HG02759 (cell line): ENCODE results near the gene ERBB4.
"Not testable (repeated sequence)": the region's sequence is repeated elsewhere in the genome, so short reads cannot be mapped to it uniquely, and the experiment has no call there.

Experiments used
- ATAC-seq: cut with Tn5 transposase; IDR thresholded peaks from one replicate; pipeline ENCODE4 v1.9.1; 2021; ENCODE audit warnings: mild to moderate bottlenecking, moderate library complexity; ENCODE audit not compliant: unreplicated experiment

ERBB4 gene

DNA sequence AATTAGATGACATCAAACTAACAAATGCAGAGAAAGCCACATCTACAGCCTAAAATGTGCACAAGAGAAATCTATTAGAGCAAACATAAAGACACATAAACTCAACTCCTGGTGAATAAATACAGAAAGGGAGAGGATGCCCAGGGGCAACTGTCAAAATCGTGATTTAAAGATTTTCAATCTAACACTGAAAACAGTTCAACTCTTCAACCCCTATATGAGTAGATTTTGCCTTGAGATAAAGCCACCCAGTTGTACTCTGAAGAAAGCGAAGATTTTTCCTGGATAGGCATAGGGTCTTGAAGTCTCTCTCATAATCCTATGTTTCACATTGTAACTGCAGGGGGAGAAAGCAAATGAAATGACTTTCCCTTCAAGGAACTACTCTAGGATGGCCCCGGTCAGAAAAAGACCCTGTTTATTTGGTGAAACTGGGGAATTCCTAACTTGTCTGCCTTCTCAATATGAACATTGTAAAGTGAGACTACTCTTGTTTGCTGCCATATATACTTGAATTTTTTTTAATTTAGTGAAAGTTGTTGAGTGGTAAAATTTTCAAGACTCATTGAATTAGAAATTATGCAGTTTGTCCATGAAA is 226.7 kb downstream of the ERBB4 start:
- ATAC-seq: no peak

DNA sequence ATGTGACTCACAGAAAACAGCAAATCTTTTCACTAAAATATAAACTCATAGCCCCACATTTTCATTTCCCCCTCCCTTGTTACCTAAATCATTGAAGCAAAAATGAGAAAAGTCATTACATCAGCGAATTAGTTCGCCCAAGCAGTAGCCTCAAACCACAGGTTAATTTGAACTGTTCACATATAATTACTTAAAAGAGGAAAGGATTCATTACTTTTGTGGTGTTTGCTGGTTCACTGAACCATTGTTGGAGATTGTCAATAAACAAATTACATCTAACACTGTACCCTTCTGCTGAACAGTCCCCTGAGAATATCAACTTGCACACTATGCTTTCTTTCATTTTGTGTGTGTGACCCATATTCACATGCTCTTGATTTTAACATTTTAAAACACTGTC is 238.7 kb downstream of the ERBB4 start:
- no peak for ATAC-seq

GRCh38 chr2:212299333-212299732 is 239.3 kb downstream of the ERBB4 start:
- ATAC-seq: no peak

DNA sequence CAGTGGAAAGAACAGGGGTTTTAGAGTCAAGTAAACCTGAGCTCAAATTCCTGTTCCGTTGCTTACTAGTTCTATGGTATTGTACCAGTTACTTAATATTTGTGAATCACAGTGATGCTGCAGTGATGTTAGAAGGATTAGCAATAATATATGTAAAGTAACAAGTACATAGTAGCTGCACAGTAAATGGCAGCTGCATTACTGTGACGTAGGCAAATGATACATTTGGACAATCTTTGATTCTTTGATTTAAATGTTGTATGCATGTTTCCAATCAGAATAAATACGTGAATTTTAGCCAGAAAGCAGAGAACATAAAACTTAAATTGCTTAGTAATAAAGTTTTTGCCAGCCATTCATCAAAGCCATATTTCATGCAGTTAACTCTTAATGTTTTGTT is 243.0 kb downstream of the ERBB4 start:
- no peak for ATAC-seq

GRCh38 chr2:212294816-212295215 is 243.8 kb downstream of the ERBB4 start:
- ATAC-seq: no peak

DNA sequence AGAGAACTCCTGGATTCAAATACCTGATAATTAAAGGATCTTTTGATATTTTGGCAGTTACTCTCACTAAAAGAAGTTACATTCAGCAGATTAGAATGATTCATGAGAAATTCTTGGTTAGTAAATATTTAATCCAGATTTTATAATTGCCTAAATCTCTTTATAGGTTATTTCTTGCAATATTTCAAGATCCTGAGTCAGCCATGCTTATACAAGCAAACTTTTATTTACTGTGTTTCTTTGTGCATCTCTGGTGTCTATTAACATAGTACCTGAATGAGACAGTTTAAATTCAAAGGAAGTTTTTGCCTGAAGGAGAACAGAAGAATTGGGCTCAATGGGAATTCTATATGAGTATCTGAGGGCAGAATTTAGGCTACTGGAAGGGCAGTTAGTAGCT is 249.3 kb downstream of the ERBB4 start:
- no peak for ATAC-seq

DNA sequence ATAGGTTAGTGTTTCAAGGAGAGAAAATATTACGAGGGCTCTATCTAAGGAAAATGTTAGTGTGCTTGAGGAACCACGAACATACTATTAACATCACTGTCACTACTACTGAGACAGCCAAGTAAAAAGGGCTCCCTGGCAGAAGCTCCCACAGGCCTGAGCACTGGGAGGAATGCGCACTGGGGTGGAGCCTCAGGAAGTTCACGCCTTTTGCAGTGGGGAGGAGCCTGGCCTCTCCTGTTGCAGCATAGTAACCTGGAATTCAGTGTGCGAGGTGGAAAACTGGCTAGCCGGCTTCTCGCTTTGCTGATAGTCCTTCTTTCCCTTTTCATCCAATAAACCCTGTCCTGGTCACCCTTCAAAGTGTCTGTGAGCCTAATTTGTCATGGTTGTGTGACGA is 250.3 kb downstream of the ERBB4 start:
- no peak for ATAC-seq

- no peak for ATAC-seq
Observed at GRCh38 chr2:212284166-212284565, 254.4 kb downstream of the ERBB4 start.

GRCh38 chr2:212282671-212283261 is 255.8 kb downstream of the ERBB4 start:
- ATAC-seq: no peak

GRCh38 chr2:212276813-212277212 is 261.8 kb downstream of the ERBB4 start:
- ATAC-seq: no peak

- ATAC-seq: no peak
Observed at GRCh38 chr2:212274215-212274614, 264.4 kb downstream of the ERBB4 start.

DNA sequence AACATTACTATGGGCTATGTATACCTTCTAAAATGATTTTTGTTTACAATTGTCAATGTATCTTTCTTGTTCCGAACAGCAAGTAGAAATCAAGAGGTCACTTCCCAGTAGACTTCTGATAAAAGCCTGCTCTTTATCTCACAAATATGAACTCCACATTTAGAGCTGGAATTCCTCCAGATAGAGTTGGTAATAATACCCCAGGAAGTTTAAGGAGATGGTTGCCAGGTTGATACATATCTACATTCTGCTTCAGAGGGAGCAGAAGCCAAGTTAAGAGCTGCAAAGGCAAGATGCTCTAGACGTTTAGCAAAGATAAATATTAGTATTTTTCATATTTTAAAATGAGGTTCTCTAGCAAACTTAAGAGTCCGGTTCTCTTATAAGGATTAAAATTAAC is 267.0 kb downstream of the ERBB4 start:
- ATAC-seq: no peak

DNA sequence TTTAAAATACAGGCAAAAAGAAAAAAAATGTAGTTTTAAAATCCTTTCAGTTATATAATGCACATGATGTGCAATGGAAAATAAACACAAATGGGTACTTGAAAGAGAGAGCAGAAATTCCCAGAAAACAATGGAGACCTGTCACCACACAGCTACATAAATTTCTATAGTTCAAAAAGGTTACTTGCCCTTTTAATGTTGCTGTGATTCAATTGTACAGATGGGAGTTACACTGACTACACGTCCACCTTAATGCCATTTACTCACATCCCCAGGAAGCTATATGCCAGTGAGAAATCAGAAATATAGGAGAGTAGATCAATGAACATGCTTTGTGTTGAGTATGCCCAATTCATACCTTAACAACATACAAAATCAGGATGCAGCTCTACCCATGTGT is 269.6 kb downstream of the ERBB4 start:
- ATAC-seq: no peak

DNA sequence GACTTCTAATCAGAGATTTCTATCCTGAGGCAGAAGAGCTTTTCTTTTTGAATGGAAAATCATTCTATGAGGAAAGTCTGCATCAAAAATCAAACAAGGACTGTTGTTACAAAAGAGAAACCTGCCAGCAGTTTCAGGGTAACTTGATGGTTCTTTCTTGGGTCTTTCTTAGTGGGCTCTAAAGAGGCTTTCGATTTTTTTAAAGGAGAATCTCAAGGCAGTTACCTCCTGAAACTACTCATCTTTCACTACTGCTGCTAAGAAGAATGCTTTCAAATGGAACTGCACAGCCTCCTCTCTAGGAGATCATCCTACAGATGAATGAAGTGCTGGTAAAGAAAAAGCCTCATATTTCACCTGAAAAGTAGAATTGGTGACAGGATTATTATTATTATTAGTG is 272.3 kb downstream of the ERBB4 start:
- no peak for ATAC-seq

- ATAC-seq: no peak
Observed at GRCh38 chr2:212265777-212266176, 272.8 kb downstream of the ERBB4 start.

DNA sequence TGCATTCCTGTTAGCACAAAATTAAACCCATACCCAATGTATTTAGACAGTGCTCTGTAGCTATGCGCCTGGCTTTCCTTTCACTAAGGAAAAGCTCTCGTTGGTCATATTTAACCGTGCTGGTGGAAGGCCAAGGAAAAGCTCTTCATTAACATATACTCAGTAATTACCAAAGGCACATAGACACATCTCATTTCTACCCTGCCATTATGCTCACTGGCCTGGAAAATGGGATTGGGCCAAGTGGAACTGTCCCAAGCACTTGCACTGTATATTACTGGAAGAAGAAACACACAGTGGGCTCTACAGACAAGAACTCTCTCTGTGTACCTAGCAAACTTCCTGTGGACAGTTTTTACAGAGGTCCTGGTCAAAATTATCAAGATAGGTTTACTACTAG is 274.4 kb downstream of the ERBB4 start:
- no peak for ATAC-seq

DNA sequence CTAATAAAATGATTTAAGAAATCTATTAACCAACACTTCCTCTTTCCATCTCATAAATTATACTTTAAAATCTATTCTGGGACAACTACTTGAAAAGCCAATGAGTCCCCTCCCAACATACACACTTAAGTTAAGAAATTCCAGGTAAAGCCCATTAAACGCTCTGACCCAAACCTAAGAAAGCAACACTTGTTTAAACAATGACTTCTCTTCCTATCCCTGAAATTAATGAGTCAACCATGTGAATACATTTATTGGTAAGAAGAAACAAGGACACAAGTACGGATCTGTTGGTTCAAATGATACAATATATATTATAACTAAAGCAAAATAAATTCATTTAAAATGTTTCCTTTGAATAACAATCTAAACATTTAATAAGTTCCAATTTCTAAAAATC is 279.4 kb downstream of the ERBB4 start:
- no peak for ATAC-seq

- ATAC-seq: no peak
Observed at GRCh38 chr2:212254339-212254738, 284.3 kb downstream of the ERBB4 start.

GRCh38 chr2:212249451-212249850 is 289.2 kb downstream of the ERBB4 start:
- ATAC-seq: no peak

- no peak for ATAC-seq
Observed at GRCh38 chr2:212245880-212246279, 292.7 kb downstream of the ERBB4 start.

DNA sequence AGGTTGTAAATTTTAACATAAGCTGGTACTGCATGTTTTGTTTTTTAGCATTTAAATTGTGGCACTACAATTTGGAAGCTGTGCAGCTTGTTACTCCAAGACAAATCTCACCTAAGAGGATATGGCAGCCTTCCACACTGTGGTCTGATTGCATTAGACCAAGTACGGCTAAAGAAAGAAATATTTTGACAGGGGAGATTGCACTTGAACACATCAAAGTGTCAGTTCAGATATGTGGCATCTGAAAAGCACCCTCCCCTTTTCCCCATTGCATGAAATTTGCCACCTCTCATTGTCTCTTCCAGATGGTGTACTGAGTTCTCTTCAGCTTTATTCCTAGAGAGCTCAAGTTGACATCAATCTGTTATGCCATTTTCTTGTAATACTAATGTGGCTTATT is 295.9 kb downstream of the ERBB4 start:
- ATAC-seq: no peak

GRCh38 chr2:212238152-212238551 is 300.4 kb downstream of the ERBB4 start:
- ATAC-seq: not testable (repeated sequence)
